GM12878 (cell line): ENCODE measurements around the gene ZNF581. TPM values are rescaled to one million over a fixed set of nuclear protein-coding genes. Genes with fewer than 3 reads are reported as not detected.

Experiments
- BACH1 ChIP-seq: fragments of 450-650 bp; IDR thresholded peaks from 2 replicates; pipeline ENCODE4 v1.6.1; 2017; ENCODE audit warnings: mild to moderate bottlenecking, borderline replicate concordance
- BMI1 ChIP-seq: fragments of 450-650 bp; IDR thresholded peaks from 2 replicates; pipeline ENCODE4 v1.6.1; 2016; ENCODE audit warnings: mild to moderate bottlenecking, moderate library complexity, borderline replicate concordance
- HCFC1 ChIP-seq: fragments of 150-350 bp; IDR thresholded peaks from 2 replicates; pipeline ENCODE4 v1.6.1; 2014; ENCODE audit warnings: low read length
- KAT2A ChIP-seq: conservative IDR thresholded peaks from 2 replicates; pipeline ENCODE4 v1.6.1; 2011; ENCODE audit warnings: low read depth, low read length; ENCODE audit not compliant: control insufficient read depth
- MYB ChIP-seq: fragments of 150-350 bp; IDR thresholded peaks from 2 replicates; pipeline ENCODE4 v1.6.1; 2014; ENCODE audit warnings: mild to moderate bottlenecking, low read depth, low read length, borderline replicate concordance
- SMAD1 ChIP-seq: fragments of 450-650 bp; IDR thresholded peaks from 2 replicates; pipeline ENCODE4 v1.6.1; 2018; ENCODE audit warnings: mild to moderate bottlenecking, low read depth; ENCODE audit not compliant: partially characterized antibody
- SUZ12 ChIP-seq: fragments of 200-600 bp; sonication (generic); IDR thresholded peaks from one replicate; pipeline ENCODE4 v1.6.1; 2018; ENCODE audit warnings: antibody characterized with exemption, mild to moderate bottlenecking; ENCODE audit not compliant: unreplicated experiment
- ZNF384 ChIP-seq: IDR thresholded peaks from 2 replicates; pipeline ENCODE4 v1.6.1; 2012; ENCODE audit warnings: low read depth, mild to moderate bottlenecking, low read length, improper control_type of control experiment, borderline replicate concordance
- polyA plus RNA-seq, 11 experiments: library from polyadenylated mRNA; depleted of rRNA in 4 of 11; unstranded in 6 of 11; stranded (reverse) in 5 of 11; fragments of >200 nt; fragmentation: Nextera tagmentation in 4 of 11; fragmentation: Illumina TruSeq in 1 of 11; extraction: Ambion mirVana in 4 of 11; extraction: Trizol in 1 of 11; gene quantifications; 1 replicate in 1 of 11; 2 replicates in 10 of 11; pipeline versions ENCODE4 v1.2.1 to v1.2.3, GENCODE V29; 2011 to 2016; ENCODE audit warnings: inconsistent platforms in 2 of 11, missing spikeins in 2 of 11, low read depth in 1 of 11
- total RNA-seq, 4 experiments: library from RNA; depleted of rRNA in 3 of 4; stranded (reverse); fragments of >200 nt in 3 of 4; fragmentation: Illumina TruSeq in 1 of 4; extraction: Trizol in 1 of 4; gene quantifications; 2 replicates each; pipeline versions ENCODE4 v1.2.1 to v1.2.3, GENCODE V29; 2013 to 2021
- TF ChIP-seq, protein P1 (sequence below): fragments of 450-650 bp; IDR thresholded peaks from 2 replicates; pipeline ENCODE4 v1.6.1; 2017; ENCODE audit warnings: mild to moderate bottlenecking, moderate library complexity
- TF ChIP-seq, protein P2 (sequence below): IDR thresholded peaks from 2 replicates; pipeline ENCODE4 v1.6.1; 2012; ENCODE audit warnings: low read depth, low read length, improper control_type of control experiment
- TF ChIP-seq, protein P3 (sequence below), 3 experiments: IDR thresholded peaks in 2 of 3; conservative IDR thresholded peaks in 1 of 3; 2 replicates each; pipeline ENCODE4 v1.5.1; 2011; ENCODE audit warnings: low read depth in 3 of 3, low read length in 3 of 3, mild to moderate bottlenecking in 3 of 3, control low read depth in 2 of 3, moderate library complexity in 2 of 3, inconsistent platforms in 1 of 3, mixed read lengths in 1 of 3; ENCODE audit not compliant: control insufficient read depth in 2 of 3, insufficient read depth in 1 of 3; ENCODE audit errors: extremely low read depth in 1 of 3
- TF ChIP-seq, protein P4 (sequence below): fragments of 450-650 bp; IDR thresholded peaks from 2 replicates; pipeline ENCODE4 v1.6.1; 2017; ENCODE audit warnings: antibody characterized with exemption, mild to moderate bottlenecking, moderate library complexity

The ZNF581 gene
- total and polyA plus RNA-seq, 10 of the 15 experiments (the other 5 are each of a cell fraction or from before 2014, with no cell fraction given), result 4.7 to 45.4 (median 22.2) TPM

DNA sequence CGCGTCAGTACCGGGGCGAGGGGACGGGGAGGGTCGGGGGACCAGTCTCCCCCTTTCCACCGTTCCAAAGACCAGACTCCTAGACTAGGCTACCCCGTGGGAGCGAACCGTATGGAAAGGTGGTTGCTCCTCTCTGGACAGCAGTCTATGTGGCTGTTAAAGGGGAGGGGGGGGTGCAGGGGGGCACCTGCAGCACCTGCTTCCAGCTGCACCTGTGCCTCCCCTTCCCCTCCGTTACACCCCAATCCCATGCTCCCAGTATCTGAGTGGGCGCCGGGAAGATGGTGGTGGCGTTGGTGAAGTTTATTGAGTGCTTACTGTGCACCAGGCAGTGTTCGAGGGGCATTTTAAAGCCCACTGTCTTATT, 42.8 kb upstream of the ZNF581 start (continued):
- no peak for TF ChIP-seq SMAD1
- no peak for TF ChIP-seq HCFC1
- no peak for TF ChIP-seq SUZ12
- TF ChIP-seq MYB, result no peak
- TF ChIP-seq, protein P1, sequence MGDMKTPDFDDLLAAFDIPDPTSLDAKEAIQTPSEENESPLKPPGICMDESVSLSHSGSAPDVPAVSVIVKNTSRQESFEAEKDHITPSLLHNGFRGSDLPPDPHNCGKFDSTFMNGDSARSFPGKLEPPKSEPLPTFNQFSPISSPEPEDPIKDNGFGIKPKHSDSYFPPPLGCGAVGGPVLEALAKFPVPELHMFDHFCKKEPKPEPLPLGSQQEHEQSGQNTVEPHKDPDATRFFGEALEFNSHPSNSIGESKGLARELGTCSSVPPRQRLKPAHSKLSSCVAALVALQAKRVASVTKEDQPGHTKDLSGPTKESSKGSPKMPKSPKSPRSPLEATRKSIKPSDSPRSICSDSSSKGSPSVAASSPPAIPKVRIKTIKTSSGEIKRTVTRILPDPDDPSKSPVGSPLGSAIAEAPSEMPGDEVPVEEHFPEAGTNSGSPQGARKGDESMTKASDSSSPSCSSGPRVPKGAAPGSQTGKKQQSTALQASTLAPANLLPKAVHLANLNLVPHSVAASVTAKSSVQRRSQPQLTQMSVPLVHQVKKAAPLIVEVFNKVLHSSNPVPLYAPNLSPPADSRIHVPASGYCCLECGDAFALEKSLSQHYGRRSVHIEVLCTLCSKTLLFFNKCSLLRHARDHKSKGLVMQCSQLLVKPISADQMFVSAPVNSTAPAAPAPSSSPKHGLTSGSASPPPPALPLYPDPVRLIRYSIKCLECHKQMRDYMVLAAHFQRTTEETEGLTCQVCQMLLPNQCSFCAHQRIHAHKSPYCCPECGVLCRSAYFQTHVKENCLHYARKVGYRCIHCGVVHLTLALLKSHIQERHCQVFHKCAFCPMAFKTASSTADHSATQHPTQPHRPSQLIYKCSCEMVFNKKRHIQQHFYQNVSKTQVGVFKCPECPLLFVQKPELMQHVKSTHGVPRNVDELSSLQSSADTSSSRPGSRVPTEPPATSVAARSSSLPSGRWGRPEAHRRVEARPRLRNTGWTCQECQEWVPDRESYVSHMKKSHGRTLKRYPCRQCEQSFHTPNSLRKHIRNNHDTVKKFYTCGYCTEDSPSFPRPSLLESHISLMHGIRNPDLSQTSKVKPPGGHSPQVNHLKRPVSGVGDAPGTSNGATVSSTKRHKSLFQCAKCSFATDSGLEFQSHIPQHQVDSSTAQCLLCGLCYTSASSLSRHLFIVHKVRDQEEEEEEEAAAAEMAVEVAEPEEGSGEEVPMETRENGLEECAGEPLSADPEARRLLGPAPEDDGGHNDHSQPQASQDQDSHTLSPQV, result no peak
- TF ChIP-seq ZNF384, result no peak
- no peak for TF ChIP-seq KAT2A
- TF ChIP-seq, protein P2, sequence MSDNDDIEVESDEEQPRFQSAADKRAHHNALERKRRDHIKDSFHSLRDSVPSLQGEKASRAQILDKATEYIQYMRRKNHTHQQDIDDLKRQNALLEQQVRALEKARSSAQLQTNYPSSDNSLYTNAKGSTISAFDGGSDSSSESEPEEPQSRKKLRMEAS, result no peak
- TF ChIP-seq BMI1, result no peak
- TF ChIP-seq, protein P3, sequence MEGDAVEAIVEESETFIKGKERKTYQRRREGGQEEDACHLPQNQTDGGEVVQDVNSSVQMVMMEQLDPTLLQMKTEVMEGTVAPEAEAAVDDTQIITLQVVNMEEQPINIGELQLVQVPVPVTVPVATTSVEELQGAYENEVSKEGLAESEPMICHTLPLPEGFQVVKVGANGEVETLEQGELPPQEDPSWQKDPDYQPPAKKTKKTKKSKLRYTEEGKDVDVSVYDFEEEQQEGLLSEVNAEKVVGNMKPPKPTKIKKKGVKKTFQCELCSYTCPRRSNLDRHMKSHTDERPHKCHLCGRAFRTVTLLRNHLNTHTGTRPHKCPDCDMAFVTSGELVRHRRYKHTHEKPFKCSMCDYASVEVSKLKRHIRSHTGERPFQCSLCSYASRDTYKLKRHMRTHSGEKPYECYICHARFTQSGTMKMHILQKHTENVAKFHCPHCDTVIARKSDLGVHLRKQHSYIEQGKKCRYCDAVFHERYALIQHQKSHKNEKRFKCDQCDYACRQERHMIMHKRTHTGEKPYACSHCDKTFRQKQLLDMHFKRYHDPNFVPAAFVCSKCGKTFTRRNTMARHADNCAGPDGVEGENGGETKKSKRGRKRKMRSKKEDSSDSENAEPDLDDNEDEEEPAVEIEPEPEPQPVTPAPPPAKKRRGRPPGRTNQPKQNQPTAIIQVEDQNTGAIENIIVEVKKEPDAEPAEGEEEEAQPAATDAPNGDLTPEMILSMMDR (IDR thresholded peaks at IDR 0.05 in 2 of 3, conservative IDR thresholded peaks at IDR 0.05 in 1 of 3; ENCODE audit: control insufficient read depth in 2 of 3, extremely low read depth in 1 of 3, insufficient read depth in 1 of 3, low read depth in 3 of 3, low read length in 3 of 3), result no peak
- no peak for TF ChIP-seq BACH1
- TF ChIP-seq, protein P4, sequence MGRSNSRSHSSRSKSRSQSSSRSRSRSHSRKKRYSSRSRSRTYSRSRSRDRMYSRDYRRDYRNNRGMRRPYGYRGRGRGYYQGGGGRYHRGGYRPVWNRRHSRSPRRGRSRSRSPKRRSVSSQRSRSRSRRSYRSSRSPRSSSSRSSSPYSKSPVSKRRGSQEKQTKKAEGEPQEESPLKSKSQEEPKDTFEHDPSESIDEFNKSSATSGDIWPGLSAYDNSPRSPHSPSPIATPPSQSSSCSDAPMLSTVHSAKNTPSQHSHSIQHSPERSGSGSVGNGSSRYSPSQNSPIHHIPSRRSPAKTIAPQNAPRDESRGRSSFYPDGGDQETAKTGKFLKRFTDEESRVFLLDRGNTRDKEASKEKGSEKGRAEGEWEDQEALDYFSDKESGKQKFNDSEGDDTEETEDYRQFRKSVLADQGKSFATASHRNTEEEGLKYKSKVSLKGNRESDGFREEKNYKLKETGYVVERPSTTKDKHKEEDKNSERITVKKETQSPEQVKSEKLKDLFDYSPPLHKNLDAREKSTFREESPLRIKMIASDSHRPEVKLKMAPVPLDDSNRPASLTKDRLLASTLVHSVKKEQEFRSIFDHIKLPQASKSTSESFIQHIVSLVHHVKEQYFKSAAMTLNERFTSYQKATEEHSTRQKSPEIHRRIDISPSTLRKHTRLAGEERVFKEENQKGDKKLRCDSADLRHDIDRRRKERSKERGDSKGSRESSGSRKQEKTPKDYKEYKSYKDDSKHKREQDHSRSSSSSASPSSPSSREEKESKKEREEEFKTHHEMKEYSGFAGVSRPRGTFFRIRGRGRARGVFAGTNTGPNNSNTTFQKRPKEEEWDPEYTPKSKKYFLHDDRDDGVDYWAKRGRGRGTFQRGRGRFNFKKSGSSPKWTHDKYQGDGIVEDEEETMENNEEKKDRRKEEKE, result no peak
